ENCODE measurements around the gene ZNF438. TPM values are rescaled to one million over a fixed set of nuclear protein-coding genes. Genes with fewer than 3 reads are reported as not detected.

Gene ZNF438
- total and polyA plus RNA-seq, 5 experiments from 2014 or later: 2.3 to 6.0 (median 4.4) TPM

- ATAC-seq (no peak), DNase-seq (no peak)
- H3K4me3 Mint-ChIP-seq: no peak overlapping the region
- H3K9me3 Mint-ChIP-seq: no peaks in the 10 kb centered on the region
- H3K36me3 Mint-ChIP-seq: peaks cover 0 to 4% (median under 1%) of the 10 kb centered on the region in 3 donors
- no peaks in the 10 kb centered on the region for H3K27me3 Mint-ChIP-seq
- H3K4me1 Mint-ChIP-seq: peaks cover 0 to 4% (median under 1%) of the 10 kb centered on the region in 4 donors
- POLR2A ChIA-PET: no interaction called here
- H3K27ac Mint-ChIP-seq: no peak overlapping the region
Measured at GRCh38 chr10:31018962-31019361, 12.7 kb downstream of the ZNF438 start.

- POLR2A ChIA-PET: no interaction called here
- H3K36me3 Mint-ChIP-seq: peaks cover 4 to 7% (median 5%) of the 10 kb centered on the region in 3 donors
- ATAC-seq (no peak), DNase-seq (no peak)
- H3K4me1 Mint-ChIP-seq: peaks cover 0 to 3% (median 1%) of the 10 kb centered on the region in 4 donors
- no peaks in the 10 kb centered on the region for H3K27me3 Mint-ChIP-seq
- H3K27ac Mint-ChIP-seq: no peak overlapping the region
- no peak overlapping the region for H3K4me3 Mint-ChIP-seq
- H3K9me3 Mint-ChIP-seq: no peaks in the 10 kb centered on the region
Measured at GRCh38 chr10:31018356-31018750, 13.3 kb downstream of the ZNF438 start.

- Mint-ChIP-seq H3K4me3 (no peak overlapping the region), H3K4me1 (peaks cover 0 to 4% (median 1%) of the 10 kb centered on the region in 4 donors), H3K27ac (no peak overlapping the region), H3K9me3 (peaks cover 0 to 2% (median 0%) of the 10 kb centered on the region in 9 donors), H3K36me3 (peaks cover 5 to 8% (median 5%) of the 10 kb centered on the region in 3 donors), H3K27me3 (no peaks in the 10 kb centered on the region)
- POLR2A ChIA-PET: no interaction called here
- ATAC-seq (no peak), DNase-seq (no peak)
Measured at GRCh38 chr10:31017534-31018355, 13.9 kb downstream of the ZNF438 start.

- Mint-ChIP-seq H3K27me3 (no peaks in the 10 kb centered on the region), H3K9me3 (peaks cover 0 to 2% (median 0%) of the 10 kb centered on the region in 9 donors), H3K4me3 (no peak overlapping the region), H3K27ac (no peak overlapping the region), H3K36me3 (peaks cover 5 to 12% (median 5%) of the 10 kb centered on the region in 3 donors), H3K4me1 (peaks cover 0 to 8% (median 6%) of the 10 kb centered on the region in 4 donors)
- DNase-seq (no peak), ATAC-seq (no peak)
- POLR2A ChIA-PET: no interaction called here
Measured at GRCh38 chr10:31014161-31014875, 17.3 kb downstream of the ZNF438 start.

GRCh38 chr10:31013331-31013730 lies 18.3 kb downstream of the ZNF438 start:
- Mint-ChIP-seq H3K27me3 (no peaks in the 10 kb centered on the region), H3K36me3 (peaks cover 5 to 12% (median 5%) of the 10 kb centered on the region in 3 donors), H3K4me3 (no peak overlapping the region), H3K4me1 (peaks cover 0 to 7% (median 5%) of the 10 kb centered on the region in 4 donors), H3K27ac (no peak overlapping the region), H3K9me3 (peaks cover 0 to 2% (median 0%) of the 10 kb centered on the region in 9 donors)
- POLR2A ChIA-PET: interaction anchor here (0.7 kb wide), 1 partner anchor 14 kb away, joined by 3 read pairs; no protein-coding TSS in a partner anchor
- DNase-seq (no peak), ATAC-seq (no peak)

GRCh38 chr10:31011665-31012022 lies 20.0 kb downstream of the ZNF438 start:
- DNase-seq: no peak
- peaks cover 0 to 2% (median 0%) of the 10 kb centered on the region in 9 donors for H3K9me3 Mint-ChIP-seq
- no peak overlapping the region for H3K4me3 Mint-ChIP-seq
- H3K4me1 Mint-ChIP-seq: peaks cover 0 to 10% (median 6%) of the 10 kb centered on the region in 4 donors
- ATAC-seq: no peak
- no peaks in the 10 kb centered on the region for H3K27me3 Mint-ChIP-seq
- no peak overlapping the region for H3K27ac Mint-ChIP-seq
- H3K36me3 Mint-ChIP-seq: peaks cover 5 to 12% (median 5%) of the 10 kb centered on the region in 3 donors
- POLR2A ChIA-PET: no interaction called here

GRCh38 chr10:31011017-31011664 lies 20.5 kb downstream of the ZNF438 start:
- Mint-ChIP-seq H3K36me3 (peaks cover 5 to 12% (median 5%) of the 10 kb centered on the region in 3 donors), H3K4me1 (peaks cover 0 to 14% (median 7%) of the 10 kb centered on the region in 4 donors), H3K4me3 (no peak overlapping the region), H3K27ac (peak overlapping the region in 1 of 10 donors; percentile 58), H3K9me3 (peaks cover 0 to 2% (median 0%) of the 10 kb centered on the region in 9 donors), H3K27me3 (no peaks in the 10 kb centered on the region)
- ATAC-seq: no peak
- POLR2A ChIA-PET: no interaction called here
- DNase-seq: no peak

GRCh38 chr10:31010062-31010461 lies 21.6 kb downstream of the ZNF438 start:
- peaks cover 0 to 2% (median 0%) of the 10 kb centered on the region in 9 donors for H3K9me3 Mint-ChIP-seq
- DNase-seq (no peak), ATAC-seq (no peak)
- peaks cover 3 to 18% (median 10%) of the 10 kb centered on the region in 4 donors for H3K4me1 Mint-ChIP-seq
- no peaks in the 10 kb centered on the region for H3K27me3 Mint-ChIP-seq
- POLR2A ChIA-PET: interaction anchor here (0.7 kb wide), 1 partner anchor 182 kb away, joined by 3 read pairs; no protein-coding TSS in a partner anchor
- no peak overlapping the region for H3K4me3 Mint-ChIP-seq
- H3K36me3 Mint-ChIP-seq: peaks cover 5 to 12% (median 5%) of the 10 kb centered on the region in 3 donors
- H3K27ac Mint-ChIP-seq: no peak overlapping the region

- Mint-ChIP-seq H3K4me3 (no peak overlapping the region), H3K4me1 (peaks cover 10 to 22% (median 18%) of the 10 kb centered on the region in 4 donors), H3K36me3 (no peaks in the 10 kb centered on the region), H3K27ac (peak overlapping the region in 1 of 10 donors; percentile 31), H3K27me3 (no peaks in the 10 kb centered on the region), H3K9me3 (no peaks in the 10 kb centered on the region)
- no peak for DNase-seq
- POLR2A ChIA-PET: no interaction called here
- ATAC-seq: no peak
Measured at GRCh38 chr10:31005895-31006294, 25.8 kb downstream of the ZNF438 start.

- H3K27ac Mint-ChIP-seq: peak overlapping the region in 1 of 10 donors; percentile 12
- H3K9me3 Mint-ChIP-seq: no peaks in the 10 kb centered on the region
- no peak overlapping the region for H3K4me3 Mint-ChIP-seq
- POLR2A ChIA-PET: no interaction called here
- H3K4me1 Mint-ChIP-seq: peaks cover 17 to 28% (median 21%) of the 10 kb centered on the region in 4 donors
- no peak for DNase-seq
- H3K36me3 Mint-ChIP-seq: no peaks in the 10 kb centered on the region
- no peak for ATAC-seq
- no peaks in the 10 kb centered on the region for H3K27me3 Mint-ChIP-seq
Measured at GRCh38 chr10:31004611-31005193, 27.0 kb downstream of the ZNF438 start.

GRCh38 chr10:31001740-31002139 lies 29.9 kb downstream of the ZNF438 start:
- H3K27ac Mint-ChIP-seq: no peak overlapping the region
- H3K4me1 Mint-ChIP-seq: peaks cover 25 to 47% (median 37%) of the 10 kb centered on the region in 4 donors
- no peaks in the 10 kb centered on the region for H3K9me3 Mint-ChIP-seq
- H3K27me3 Mint-ChIP-seq: no peaks in the 10 kb centered on the region
- DNase-seq (no peak), ATAC-seq (no peak)
- no peak overlapping the region for H3K4me3 Mint-ChIP-seq
- POLR2A ChIA-PET: no interaction called here
- peaks cover 0 to 2% (median 0%) of the 10 kb centered on the region in 3 donors for H3K36me3 Mint-ChIP-seq

- peaks cover 26 to 47% (median 37%) of the 10 kb centered on the region in 4 donors for H3K4me1 Mint-ChIP-seq
Measured at GRCh38 chr10:31000867-31001266, 30.8 kb downstream of the ZNF438 start.

More at GRCh38 chr10:31000867-31001266, 30.8 kb downstream of the ZNF438 start:
- POLR2A ChIA-PET: no interaction called here
- Mint-ChIP-seq H3K4me3 (no peak overlapping the region), H3K9me3 (peaks cover 0 to under 1% (median 0%) of the 10 kb centered on the region in 9 donors), H3K27ac (peak overlapping the region in 3 of 10 donors; percentile 12 to 75 (median 43)), H3K27me3 (no peaks in the 10 kb centered on the region), H3K36me3 (peaks cover 0 to 4% (median 0%) of the 10 kb centered on the region in 3 donors)
- DNase-seq (no peak), ATAC-seq (no peak)

Data from naive thymus-derived CD8-positive, alpha-beta T cell (primary cell).